HAP-1 (cell line): ENCODE data around the gene SNRK.
A peak's percentile ranks its signal among the peaks of the same experiment; 100 is the strongest.

Experiments used
- DNase-seq, 2 experiments: peaks; one replicate each; pipeline ENCODE4 v3.0.0-alpha.2; 2016 to 2020; ENCODE audit warnings: low spot score in 2 of 2
- H3K27me3 ChIP-seq: fragments of 250-450 bp; sonication (Bioruptor Pico); 2 replicates; pipeline ENCODE4 v1.5.1; 2020; ENCODE audit warnings: low read depth, mild to moderate bottlenecking, moderate library complexity
- H3K36me3 ChIP-seq: fragments of 250-450 bp; sonication (Bioruptor Pico); replicated peaks from 2 replicates; pipeline ENCODE4 v1.5.1; 2020; ENCODE audit warnings: mild to moderate bottlenecking
- H3K4me1 ChIP-seq: fragments of 250-450 bp; sonication (Bioruptor Pico); 2 replicates; pipeline ENCODE4 v1.5.1; 2020; ENCODE audit warnings: mild to moderate bottlenecking
- H3K4me3 ChIP-seq: fragments of 250-450 bp; sonication (Bioruptor Pico); 2 replicates; pipeline ENCODE4 v1.5.1; 2020; ENCODE audit warnings: mild to moderate bottlenecking, moderate library complexity
- H3K9me3 ChIP-seq: fragments of 250-450 bp; sonication (Bioruptor Pico); 2 replicates; pipeline ENCODE4 v1.5.1; 2020; ENCODE audit warnings: mild to moderate bottlenecking, moderate library complexity
- in situ Hi-C: fragments of 300-500 bp; cut with MboI; formaldehyde crosslinking; loops from 3 replicates; pipeline ENCODE4 v1.14.3; 2020; ENCODE audit warnings: low sequenced_read_pairs, inconsistent platforms, mixed read lengths

Gene SNRK, protein sequence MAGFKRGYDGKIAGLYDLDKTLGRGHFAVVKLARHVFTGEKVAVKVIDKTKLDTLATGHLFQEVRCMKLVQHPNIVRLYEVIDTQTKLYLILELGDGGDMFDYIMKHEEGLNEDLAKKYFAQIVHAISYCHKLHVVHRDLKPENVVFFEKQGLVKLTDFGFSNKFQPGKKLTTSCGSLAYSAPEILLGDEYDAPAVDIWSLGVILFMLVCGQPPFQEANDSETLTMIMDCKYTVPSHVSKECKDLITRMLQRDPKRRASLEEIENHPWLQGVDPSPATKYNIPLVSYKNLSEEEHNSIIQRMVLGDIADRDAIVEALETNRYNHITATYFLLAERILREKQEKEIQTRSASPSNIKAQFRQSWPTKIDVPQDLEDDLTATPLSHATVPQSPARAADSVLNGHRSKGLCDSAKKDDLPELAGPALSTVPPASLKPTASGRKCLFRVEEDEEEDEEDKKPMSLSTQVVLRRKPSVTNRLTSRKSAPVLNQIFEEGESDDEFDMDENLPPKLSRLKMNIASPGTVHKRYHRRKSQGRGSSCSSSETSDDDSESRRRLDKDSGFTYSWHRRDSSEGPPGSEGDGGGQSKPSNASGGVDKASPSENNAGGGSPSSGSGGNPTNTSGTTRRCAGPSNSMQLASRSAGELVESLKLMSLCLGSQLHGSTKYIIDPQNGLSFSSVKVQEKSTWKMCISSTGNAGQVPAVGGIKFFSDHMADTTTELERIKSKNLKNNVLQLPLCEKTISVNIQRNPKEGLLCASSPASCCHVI

DNA sequence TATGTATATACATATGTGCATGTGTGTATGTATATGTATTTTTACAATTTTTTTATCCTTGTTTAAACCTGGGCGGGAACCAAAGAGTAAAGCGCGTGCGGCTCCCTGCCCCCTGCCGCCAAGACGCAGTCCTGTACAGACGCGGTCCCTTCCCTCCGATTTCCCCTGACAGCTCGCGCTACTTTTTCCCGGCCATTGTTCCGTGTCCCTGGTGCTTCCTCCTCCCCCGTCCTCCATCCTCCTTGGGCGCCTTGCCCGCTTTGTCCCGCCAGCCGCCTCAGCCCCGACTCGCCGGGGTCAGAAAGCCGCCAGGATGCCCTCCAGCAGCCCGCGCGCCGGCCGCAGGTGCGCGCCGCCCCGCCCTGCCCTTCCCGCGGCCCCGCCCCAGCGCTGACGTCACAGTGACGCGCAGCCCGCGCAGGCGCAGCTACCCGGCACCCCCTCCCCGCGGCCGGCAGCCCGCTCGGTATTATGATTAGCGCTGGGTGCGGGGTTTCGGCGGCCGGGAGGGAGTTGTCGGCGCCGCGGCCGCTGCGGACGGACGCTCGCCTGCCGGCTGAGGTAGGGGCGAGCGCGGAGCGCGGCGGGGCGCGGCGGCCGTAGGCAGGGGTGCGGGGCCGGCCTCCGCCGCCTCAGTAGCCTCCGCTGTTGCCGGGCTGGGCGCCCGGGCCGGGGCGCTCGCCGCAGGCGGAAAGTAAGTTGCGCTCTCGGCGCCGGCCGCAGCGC is at the start of gene SNRK:
Gene SNRK, plus strand, starts transcription at position 426 of the 726 bp plus-strand sequence. CDS start 16,664 bp downstream, outside the sequence.
- in situ Hi-C loops, result no loop called here
- Histone ChIP-seq H3K36me3 (no peaks in the 10 kb centered on the region), H3K27me3 (no peaks in the 10 kb centered on the region), H3K4me3 (peak within 1 kb of the TSS; percentile 49), H3K4me1 (peaks cover 17% of the 10 kb centered on the region), H3K9me3 (no peaks in the 10 kb centered on the region)
- peak; percentile 70 to 92 for DNase-seq

DNA sequence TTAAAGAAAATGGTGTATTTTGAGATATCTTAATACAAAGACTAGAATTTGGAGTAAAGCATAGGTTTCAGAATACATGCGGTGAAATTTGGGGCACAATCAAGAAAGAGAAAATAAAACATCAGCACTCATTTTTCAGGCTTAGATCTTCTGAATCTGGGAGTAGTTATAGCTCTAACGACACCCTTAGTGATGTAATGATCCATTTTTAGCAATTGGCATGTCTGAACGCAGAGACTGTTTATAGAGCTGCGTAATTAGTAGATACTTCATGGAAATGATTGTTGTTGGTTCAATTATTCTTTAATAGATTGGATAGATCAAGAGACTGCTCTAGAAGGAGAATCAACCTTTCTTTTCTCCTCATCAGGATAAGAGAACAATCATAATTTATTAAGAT is 47.5 kb upstream of the SNRK start:
- no peak for DNase-seq
- H3K4me1 ChIP-seq, result no peaks in the 10 kb centered on the region
- H3K4me3 ChIP-seq, result no peak overlapping the region
- H3K9me3 ChIP-seq, result no peaks in the 10 kb centered on the region; the same call in 1 of the 2 replicates
- H3K36me3 ChIP-seq, result no peaks in the 10 kb centered on the region
- in situ Hi-C loops, result no loop called here
- H3K27me3 ChIP-seq, result no peaks in the 10 kb centered on the region

DNA sequence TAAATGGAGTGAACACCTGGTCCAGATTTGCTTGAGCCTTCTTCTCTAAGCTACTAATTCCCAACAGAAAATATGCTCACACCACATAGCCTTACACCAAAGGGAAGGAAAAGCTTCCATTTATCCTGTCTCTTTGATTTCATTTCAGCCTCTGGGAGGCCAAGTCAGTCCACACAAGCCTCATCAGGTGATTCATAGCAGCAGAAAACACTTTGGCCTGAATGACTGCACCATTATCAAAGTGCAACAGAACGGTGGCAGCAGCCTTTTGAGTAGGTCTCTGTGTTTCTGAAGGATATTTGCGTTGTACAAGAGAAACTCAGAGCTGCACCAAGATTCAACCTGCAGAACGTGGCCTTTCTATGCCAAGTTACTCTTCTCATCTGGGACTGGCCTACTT is 46.6 kb upstream of the SNRK start:
- Histone ChIP-seq H3K4me1 (no peaks in the 10 kb centered on the region), H3K4me3 (no peak overlapping the region), H3K27me3 (no peaks in the 10 kb centered on the region), H3K36me3 (no peaks in the 10 kb centered on the region), H3K9me3 (no peaks in the 10 kb centered on the region; the same call in 1 of the 2 replicates)
- no peak for DNase-seq
- in situ Hi-C loops, result no loop called here

DNA sequence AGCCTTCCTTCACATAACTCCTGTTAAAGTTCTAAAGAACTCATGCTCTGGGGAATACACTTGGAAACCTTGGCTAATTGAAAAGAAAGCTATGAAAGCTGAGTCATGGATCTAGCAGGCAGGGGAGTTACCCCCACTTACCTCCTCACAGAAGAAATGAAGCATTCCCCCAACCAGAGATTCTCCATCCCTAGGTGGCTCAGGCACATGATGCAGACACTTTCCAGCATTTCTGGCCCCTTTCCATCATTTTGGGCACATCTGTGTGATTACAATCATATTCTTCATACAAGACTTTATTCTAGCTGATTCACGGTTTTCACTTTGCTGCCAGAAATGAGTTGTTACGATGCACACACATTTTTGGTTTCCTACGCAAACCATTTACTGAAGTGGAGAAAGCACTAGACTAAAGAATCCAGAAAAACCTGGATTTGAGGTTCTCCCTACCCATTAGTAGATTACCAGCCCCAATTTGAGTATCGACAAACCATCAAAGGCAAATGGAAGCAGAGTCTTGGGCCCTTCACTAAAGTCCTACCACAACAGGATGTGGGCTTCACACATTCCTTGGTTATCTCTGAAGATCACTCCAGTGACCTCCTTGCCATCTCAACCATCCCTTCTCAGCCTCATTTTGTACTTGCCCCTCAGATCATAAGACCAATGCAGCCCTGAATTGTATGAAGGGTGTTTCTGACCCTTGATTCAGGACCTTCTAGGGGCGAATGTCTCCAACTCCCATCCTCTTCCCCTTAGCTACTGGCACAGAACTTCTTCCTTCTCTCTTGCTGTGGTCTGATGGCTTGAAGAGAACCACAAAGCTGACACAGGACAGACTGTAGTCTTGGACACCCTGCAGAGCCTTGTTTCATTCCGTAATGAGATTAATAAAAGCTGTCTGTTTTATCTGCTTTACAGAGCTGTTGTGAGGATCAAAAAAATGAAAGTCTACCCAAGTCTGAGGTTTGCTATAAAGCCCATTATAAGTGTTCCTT is 42.5 kb upstream of the SNRK start:
- H3K4me1 ChIP-seq, result no peaks in the 10 kb centered on the region
- no peak overlapping the region for H3K4me3 ChIP-seq
- in situ Hi-C loops, result no loop called here
- DNase-seq, result no peak
- H3K9me3 ChIP-seq, result no peaks in the 10 kb centered on the region; the same call in 1 of the 2 replicates
- H3K27me3 ChIP-seq, result no peaks in the 10 kb centered on the region
- H3K36me3 ChIP-seq, result no peaks in the 10 kb centered on the region

DNA sequence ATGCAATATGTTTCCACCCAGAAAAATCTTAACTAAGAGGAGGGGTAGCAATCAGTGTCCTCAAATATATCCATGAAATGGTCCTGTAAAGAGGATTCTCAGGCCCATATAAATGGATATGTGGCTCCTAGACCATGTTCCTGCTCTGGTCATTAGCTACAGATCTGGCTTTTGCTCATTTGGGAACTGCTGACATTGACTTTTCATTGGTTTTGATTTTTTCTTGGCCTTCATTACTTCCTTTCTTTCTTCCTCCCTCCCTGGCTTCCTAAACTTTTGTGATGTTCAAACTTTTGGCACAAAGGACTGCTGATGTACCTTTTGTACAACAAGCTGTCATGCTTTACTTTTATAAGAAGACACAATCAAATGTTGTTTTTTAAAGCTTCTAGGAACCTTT is 41.6 kb upstream of the SNRK start:
- DNase-seq, result no peak
- Histone ChIP-seq H3K9me3 (no peaks in the 10 kb centered on the region; the same call in 1 of the 2 replicates), H3K36me3 (no peaks in the 10 kb centered on the region), H3K4me1 (no peaks in the 10 kb centered on the region), H3K4me3 (no peak overlapping the region), H3K27me3 (no peaks in the 10 kb centered on the region)
- in situ Hi-C loops, result no loop called here

DNA sequence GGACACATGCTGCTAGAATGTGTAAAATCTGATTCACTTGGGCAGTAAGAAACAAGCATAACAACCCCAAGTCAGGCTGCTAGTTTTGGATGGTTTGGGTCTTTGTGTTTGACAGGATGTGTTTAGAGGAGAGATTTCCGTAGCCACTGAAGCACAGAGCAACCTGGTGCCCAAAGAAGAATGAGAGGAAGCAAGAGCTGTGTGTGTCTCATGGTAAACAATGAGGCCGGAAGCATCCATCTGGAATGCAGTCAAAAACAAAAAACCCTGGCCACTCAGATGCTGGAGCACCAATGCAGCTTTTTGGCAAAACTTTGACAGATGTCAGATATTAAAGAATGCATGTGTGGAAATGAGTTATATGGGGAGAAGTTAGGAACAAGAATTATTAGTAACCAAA is 39.4 kb upstream of the SNRK start:
- DNase-seq, result no peak
- no peak overlapping the region for H3K4me3 ChIP-seq
- in situ Hi-C loops, result no loop called here
- no peaks in the 10 kb centered on the region for H3K27me3 ChIP-seq
- H3K9me3 ChIP-seq, result no peaks in the 10 kb centered on the region; the same call in 1 of the 2 replicates
- H3K36me3 ChIP-seq, result no peaks in the 10 kb centered on the region
- H3K4me1 ChIP-seq, result no peaks in the 10 kb centered on the region

DNA sequence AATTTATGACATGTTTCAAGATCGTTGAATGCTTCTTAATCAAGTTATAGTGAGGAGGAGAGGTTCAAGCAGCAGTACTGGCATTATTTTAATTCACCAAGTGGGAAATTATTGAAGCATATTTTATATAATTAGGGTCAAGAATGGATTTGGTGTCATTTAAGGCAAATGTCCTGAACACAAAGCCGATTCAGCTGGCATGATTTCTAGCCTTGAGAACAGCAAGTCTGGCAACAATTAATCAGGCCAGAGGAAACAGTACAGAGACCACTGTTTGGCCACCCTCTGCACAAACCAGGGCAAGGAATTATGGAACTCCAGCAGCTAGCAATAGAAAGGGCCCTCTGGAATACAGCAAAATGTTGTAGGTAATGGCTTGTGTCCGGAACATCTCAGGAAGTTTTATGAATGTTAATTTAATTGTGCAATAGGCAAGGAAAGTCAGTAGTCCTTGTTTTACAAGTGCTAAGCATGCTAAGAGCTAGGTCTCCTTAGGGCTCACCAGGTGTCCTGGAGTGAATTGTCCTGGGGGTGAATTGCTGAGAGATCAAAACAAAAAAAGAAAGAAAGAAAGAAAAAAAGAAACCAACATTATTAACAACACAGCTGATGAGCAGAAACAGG is 38.7 kb upstream of the SNRK start:
- in situ Hi-C loops, result no loop called here
- Histone ChIP-seq H3K36me3 (no peaks in the 10 kb centered on the region), H3K4me3 (no peak overlapping the region), H3K4me1 (no peaks in the 10 kb centered on the region), H3K9me3 (no peaks in the 10 kb centered on the region), H3K27me3 (no peaks in the 10 kb centered on the region)
- DNase-seq, result no peak

DNA sequence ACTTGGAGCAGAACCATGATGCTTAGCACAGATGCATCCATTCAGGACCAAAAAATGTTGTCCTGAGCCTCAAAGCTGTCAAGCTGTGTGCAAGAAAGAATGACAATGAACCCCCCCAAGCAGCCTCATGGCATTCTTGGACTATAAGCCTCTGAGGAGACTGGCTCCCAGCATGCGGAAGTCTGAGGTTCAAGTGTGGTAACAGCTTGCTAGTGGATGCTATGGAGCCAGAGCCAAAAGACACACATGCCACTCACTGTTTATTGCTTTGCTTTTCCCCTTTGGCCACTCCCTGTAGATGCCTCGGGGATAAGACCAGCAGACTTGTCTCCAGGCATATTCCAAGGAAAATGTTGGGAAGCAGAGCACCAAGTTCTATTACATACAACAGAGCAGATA is 38.2 kb upstream of the SNRK start:
- in situ Hi-C loops, result no loop called here
- Histone ChIP-seq H3K9me3 (no peaks in the 10 kb centered on the region), H3K36me3 (no peaks in the 10 kb centered on the region), H3K4me3 (no peak overlapping the region), H3K4me1 (no peaks in the 10 kb centered on the region), H3K27me3 (no peaks in the 10 kb centered on the region)
- no peak for DNase-seq

DNA sequence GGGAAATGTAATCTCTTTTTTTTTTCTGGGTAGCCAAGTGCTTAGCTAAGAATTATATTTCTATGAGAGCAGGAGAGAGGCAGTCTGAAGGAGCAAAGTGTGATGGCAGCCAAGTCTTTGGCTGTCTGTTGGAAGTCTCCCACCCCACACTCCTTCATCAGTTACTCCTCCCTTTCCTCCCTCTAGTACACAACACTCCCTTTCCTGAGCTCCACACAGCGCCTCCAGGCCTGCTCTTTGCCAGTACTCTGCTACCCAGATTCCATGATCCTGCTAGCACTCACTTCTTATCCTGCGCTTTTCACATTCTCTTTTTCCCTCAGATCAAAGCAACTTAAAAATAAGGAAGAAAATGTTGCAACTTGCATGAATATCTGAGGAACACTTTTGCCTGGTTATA is 37.4 kb upstream of the SNRK start:
- Histone ChIP-seq H3K36me3 (no peaks in the 10 kb centered on the region), H3K9me3 (no peaks in the 10 kb centered on the region), H3K4me1 (no peaks in the 10 kb centered on the region), H3K4me3 (no peak overlapping the region), H3K27me3 (no peaks in the 10 kb centered on the region)
- no peak for DNase-seq
- in situ Hi-C loops, result no loop called here

DNA sequence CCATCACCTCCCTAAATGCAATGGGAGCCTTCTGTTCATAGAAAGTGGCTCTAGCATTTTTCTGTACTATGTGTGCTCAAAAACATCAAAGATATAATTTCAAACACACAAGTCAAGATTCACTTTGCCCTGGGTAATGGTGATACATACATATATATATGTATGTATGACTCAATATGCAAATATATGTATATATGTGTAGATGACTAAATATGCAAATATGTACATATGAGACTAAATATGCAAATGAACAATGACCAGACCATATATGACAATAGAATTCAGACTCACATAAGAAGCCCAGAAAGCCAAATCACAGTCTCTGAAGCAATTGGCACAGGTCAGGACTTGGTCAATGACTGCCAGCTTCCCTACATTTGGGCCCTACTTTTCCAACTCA is 36.9 kb upstream of the SNRK start:
- H3K27me3 ChIP-seq, result no peaks in the 10 kb centered on the region
- no peaks in the 10 kb centered on the region for H3K9me3 ChIP-seq

DNA sequence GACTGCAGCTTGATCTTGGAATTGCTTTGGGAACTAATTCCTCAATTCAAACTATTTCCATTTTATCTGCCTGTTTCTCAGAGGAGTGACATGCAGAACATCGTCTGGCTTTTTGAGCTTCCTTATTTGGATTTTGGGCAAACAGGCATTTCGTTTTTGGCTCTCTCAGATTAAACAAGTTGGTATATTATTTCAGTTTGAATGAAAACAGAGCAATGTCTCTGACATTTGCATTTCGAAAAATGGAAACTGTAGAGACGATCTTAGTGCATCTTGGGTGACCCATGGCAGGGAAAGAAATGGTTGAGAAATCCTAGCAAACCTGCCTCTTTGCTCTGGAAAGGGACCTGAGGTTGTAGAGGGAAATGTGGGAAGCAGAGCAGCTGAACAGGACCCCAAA is 33.0 kb upstream of the SNRK start:
- DNase-seq, result no peak
- in situ Hi-C loops, result no loop called here

More for the DNA sequence above, 36.9 kb upstream of the SNRK start:
- DNase-seq, result no peak
- H3K36me3 ChIP-seq, result no peaks in the 10 kb centered on the region
- H3K4me3 ChIP-seq, result no peak overlapping the region
- H3K4me1 ChIP-seq, result no peaks in the 10 kb centered on the region
- in situ Hi-C loops, result no loop called here

DNA sequence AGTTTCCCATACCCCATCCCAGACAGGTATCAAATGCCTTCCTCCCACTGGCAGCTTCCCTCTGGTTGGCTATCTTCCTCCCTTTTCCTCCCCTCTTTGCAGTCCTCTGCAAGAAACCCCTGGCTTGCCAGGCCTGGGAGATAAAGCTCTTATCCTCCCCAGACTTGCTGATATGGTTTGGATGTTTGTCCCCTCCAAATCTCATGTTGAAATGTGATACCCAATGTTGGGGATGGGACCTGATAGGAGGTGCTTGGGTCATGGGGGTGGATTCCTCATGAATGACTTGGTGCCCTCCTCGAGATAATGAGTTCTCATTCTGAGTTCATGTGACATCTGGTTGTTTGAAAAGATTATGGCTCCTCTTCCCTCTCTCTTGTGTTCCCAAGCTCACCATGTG is 32.2 kb upstream of the SNRK start:
- H3K36me3 ChIP-seq, result no peaks in the 10 kb centered on the region
- DNase-seq, result no peak
- in situ Hi-C loops, result no loop called here

More for the DNA sequence above, 33.0 kb upstream of the SNRK start:
- Histone ChIP-seq H3K27me3 (no peaks in the 10 kb centered on the region), H3K9me3 (no peaks in the 10 kb centered on the region), H3K4me1 (no peaks in the 10 kb centered on the region), H3K4me3 (no peak overlapping the region), H3K36me3 (no peaks in the 10 kb centered on the region)

More for the DNA sequence above, 32.2 kb upstream of the SNRK start:
- Histone ChIP-seq H3K4me3 (no peak overlapping the region), H3K9me3 (no peaks in the 10 kb centered on the region), H3K4me1 (no peaks in the 10 kb centered on the region), H3K27me3 (no peaks in the 10 kb centered on the region)
